T-helper 17 cell (primary cell): ENCODE results near the gene CAMK2D. TPM values are rescaled to one million over a fixed set of nuclear protein-coding genes. Genes with fewer than 3 reads are reported as not detected.

Experiments
- ATAC-seq: fragments of 150-1000 bp; cut with Tn5 transposase; 2 replicates; pipeline ENCODE4 v1.10.0; 2021; ENCODE audit warnings: mild to moderate bottlenecking, moderate library complexity
- DNase-seq, 3 donors: peaks; one replicate each; pipeline versions ENCODE4 v3.0.0 to v3.0.0-alpha.2; 2020 to 2021
- H3K9me3 ChIP-seq: one replicate; pipeline ENCODE4 v1.7.0; 2013; ENCODE audit warnings: low read length, mild to moderate bottlenecking; ENCODE audit not compliant: control insufficient read depth, poor library complexity, severe bottlenecking
- H3K27ac Mint-ChIP-seq: one replicate; pipeline ENCODE4 v1.8.0; 2022; ENCODE audit warnings: mild to moderate bottlenecking, moderate library complexity, mixed read lengths
- H3K27me3 Mint-ChIP-seq: one replicate; pipeline ENCODE4 v1.8.0; 2022; ENCODE audit warnings: mixed read lengths
- H3K36me3 Mint-ChIP-seq: one replicate; pipeline ENCODE4 v1.8.0; 2022; ENCODE audit warnings: low read depth, mixed read lengths
- H3K4me1 Mint-ChIP-seq: one replicate; pipeline ENCODE4 v1.8.0; 2022; ENCODE audit warnings: mild to moderate bottlenecking, mixed read lengths
- H3K4me3 Mint-ChIP-seq: one replicate; pipeline ENCODE4 v1.8.0; 2022; ENCODE audit warnings: mild to moderate bottlenecking, moderate library complexity, mixed read lengths
- total RNA-seq, 4 donors: library from RNA in 2 of 4; stranded (reverse) in 2 of 4; gene quantifications; one replicate each; pipeline ENCODE4 v1.2.3 and lab custom pipeline; 2022 to 2026

The CAMK2D gene
- total RNA-seq, 2 donors from 2014 or later: 28.6 to 31.6 TPM

- no peak for DNase-seq
- H3K27ac Mint-ChIP-seq: peak overlapping the region; percentile 72
- H3K36me3 Mint-ChIP-seq: peaks cover 7% of the 10 kb centered on the region
- peaks cover 44% of the 10 kb centered on the region for H3K4me1 Mint-ChIP-seq
- peak overlapping the region; percentile 79 for H3K4me3 Mint-ChIP-seq
- no peaks in the 10 kb centered on the region for H3K27me3 Mint-ChIP-seq
- no peak for ATAC-seq
- H3K9me3 ChIP-seq: no peaks in the 10 kb centered on the region
Observed at GRCh38 chr4:113565702-113566012, 195.9 kb downstream of the CAMK2D start.

GRCh38 chr4:113564493-113564892 is 197.0 kb downstream of the CAMK2D start:
- ATAC-seq: no peak
- Mint-ChIP-seq H3K4me3 (peak overlapping the region; percentile 79), H3K4me1 (peaks cover 39% of the 10 kb centered on the region), H3K27ac (no peak overlapping the region), H3K36me3 (peaks cover 5% of the 10 kb centered on the region), H3K27me3 (no peaks in the 10 kb centered on the region)
- no peaks in the 10 kb centered on the region for H3K9me3 ChIP-seq
- no peak for DNase-seq

GRCh38 chr4:113563691-113564378 is 197.7 kb downstream of the CAMK2D start:
- DNase-seq: no peak
- no peak for ATAC-seq
- Mint-ChIP-seq H3K4me1 (peaks cover 39% of the 10 kb centered on the region), H3K27ac (no peak overlapping the region), H3K4me3 (no peak overlapping the region), H3K36me3 (peaks cover 5% of the 10 kb centered on the region), H3K27me3 (no peaks in the 10 kb centered on the region)
- no peaks in the 10 kb centered on the region for H3K9me3 ChIP-seq

GRCh38 chr4:113561758-113562157 is 199.8 kb downstream of the CAMK2D start:
- Mint-ChIP-seq H3K4me1 (peaks cover 39% of the 10 kb centered on the region), H3K4me3 (no peak overlapping the region), H3K27ac (no peak overlapping the region), H3K36me3 (peaks cover 3% of the 10 kb centered on the region), H3K27me3 (no peaks in the 10 kb centered on the region)
- DNase-seq (no peak), ATAC-seq (no peak)
- H3K9me3 ChIP-seq: no peaks in the 10 kb centered on the region

GRCh38 chr4:113561092-113561491 is 200.4 kb downstream of the CAMK2D start:
- Mint-ChIP-seq H3K36me3 (no peaks in the 10 kb centered on the region), H3K4me1 (peaks cover 35% of the 10 kb centered on the region), H3K4me3 (no peak overlapping the region), H3K27me3 (no peaks in the 10 kb centered on the region), H3K27ac (no peak overlapping the region)
- H3K9me3 ChIP-seq: no peaks in the 10 kb centered on the region
- ATAC-seq: no peak
- DNase-seq: no peak

GRCh38 chr4:113560579-113560978 is 201.0 kb downstream of the CAMK2D start:
- DNase-seq: no peak
- no peak overlapping the region for H3K4me3 Mint-ChIP-seq

GRCh38 chr4:113559947-113560346 is 201.6 kb downstream of the CAMK2D start:
- no peak overlapping the region for H3K4me3 Mint-ChIP-seq
- H3K4me1 Mint-ChIP-seq: peaks cover 27% of the 10 kb centered on the region
- no peaks in the 10 kb centered on the region for H3K27me3 Mint-ChIP-seq

More at GRCh38 chr4:113560579-113560978, 201.0 kb downstream of the CAMK2D start:
- Mint-ChIP-seq H3K36me3 (no peaks in the 10 kb centered on the region), H3K27ac (no peak overlapping the region), H3K4me1 (peaks cover 34% of the 10 kb centered on the region), H3K27me3 (no peaks in the 10 kb centered on the region)
- ATAC-seq: no peak
- no peaks in the 10 kb centered on the region for H3K9me3 ChIP-seq

GRCh38 chr4:113556382-113557134 is 205.0 kb downstream of the CAMK2D start:
- Mint-ChIP-seq H3K27me3 (no peaks in the 10 kb centered on the region), H3K4me3 (no peak overlapping the region), H3K27ac (no peak overlapping the region), H3K4me1 (peaks cover 12% of the 10 kb centered on the region), H3K36me3 (no peaks in the 10 kb centered on the region)
- no peaks in the 10 kb centered on the region for H3K9me3 ChIP-seq
- ATAC-seq (no peak), DNase-seq (no peak)

More at GRCh38 chr4:113559947-113560346, 201.6 kb downstream of the CAMK2D start:
- no peak for ATAC-seq
- Mint-ChIP-seq H3K27ac (no peak overlapping the region), H3K36me3 (no peaks in the 10 kb centered on the region)
- no peaks in the 10 kb centered on the region for H3K9me3 ChIP-seq
- no peak for DNase-seq

- DNase-seq (no peak), ATAC-seq (no peak)
- H3K36me3 Mint-ChIP-seq: no peaks in the 10 kb centered on the region
- H3K27ac Mint-ChIP-seq: no peak overlapping the region
- peaks cover 12% of the 10 kb centered on the region for H3K4me1 Mint-ChIP-seq
- H3K27me3 Mint-ChIP-seq: no peaks in the 10 kb centered on the region
- H3K9me3 ChIP-seq: no peaks in the 10 kb centered on the region
- H3K4me3 Mint-ChIP-seq: no peak overlapping the region
Observed at GRCh38 chr4:113555868-113556267, 205.7 kb downstream of the CAMK2D start.

GRCh38 chr4:113553082-113553481 is 208.5 kb downstream of the CAMK2D start:
- Mint-ChIP-seq H3K4me1 (peaks cover 12% of the 10 kb centered on the region), H3K27me3 (no peaks in the 10 kb centered on the region), H3K27ac (no peak overlapping the region), H3K36me3 (no peaks in the 10 kb centered on the region), H3K4me3 (no peak overlapping the region)
- H3K9me3 ChIP-seq: no peaks in the 10 kb centered on the region
- DNase-seq (no peak), ATAC-seq (no peak)

- DNase-seq: no peak
- Mint-ChIP-seq H3K27ac (no peak overlapping the region), H3K4me3 (no peak overlapping the region), H3K27me3 (no peaks in the 10 kb centered on the region), H3K36me3 (no peaks in the 10 kb centered on the region), H3K4me1 (peaks cover 8% of the 10 kb centered on the region)
- no peak for ATAC-seq
- H3K9me3 ChIP-seq: no peaks in the 10 kb centered on the region
Observed at GRCh38 chr4:113550510-113550909, 211.0 kb downstream of the CAMK2D start.

- ATAC-seq: no peak
- H3K27me3 Mint-ChIP-seq: no peaks in the 10 kb centered on the region
- no peaks in the 10 kb centered on the region for H3K36me3 Mint-ChIP-seq
- H3K9me3 ChIP-seq: no peaks in the 10 kb centered on the region
- no peak overlapping the region for H3K4me3 Mint-ChIP-seq
- DNase-seq: no peak
- H3K27ac Mint-ChIP-seq: peak overlapping the region; percentile 54
- H3K4me1 Mint-ChIP-seq: peaks cover 8% of the 10 kb centered on the region
Observed at GRCh38 chr4:113548303-113548702, 213.2 kb downstream of the CAMK2D start.

- peaks cover 3% of the 10 kb centered on the region for H3K36me3 Mint-ChIP-seq
- H3K4me1 Mint-ChIP-seq: peaks cover 11% of the 10 kb centered on the region
- no peaks in the 10 kb centered on the region for H3K27me3 Mint-ChIP-seq
- ATAC-seq (peak; percentile 99), DNase-seq (peak; percentile 67 to 79 (median 77))
- H3K4me3 Mint-ChIP-seq: no peak overlapping the region
- peak overlapping the region; percentile 54 for H3K27ac Mint-ChIP-seq
- no peaks in the 10 kb centered on the region for H3K9me3 ChIP-seq
Observed at GRCh38 chr4:113547487-113548042, 214.0 kb downstream of the CAMK2D start.
